IPS-11a (cell line): ENCODE results near the gene HDAC4.

Experiments used
- H3K4me3 ChIP-seq: one replicate; pipeline ENCODE4 v1.5.1; 2013; ENCODE audit warnings: low read depth, low read length, control low read depth

The HDAC4 gene

DNA sequence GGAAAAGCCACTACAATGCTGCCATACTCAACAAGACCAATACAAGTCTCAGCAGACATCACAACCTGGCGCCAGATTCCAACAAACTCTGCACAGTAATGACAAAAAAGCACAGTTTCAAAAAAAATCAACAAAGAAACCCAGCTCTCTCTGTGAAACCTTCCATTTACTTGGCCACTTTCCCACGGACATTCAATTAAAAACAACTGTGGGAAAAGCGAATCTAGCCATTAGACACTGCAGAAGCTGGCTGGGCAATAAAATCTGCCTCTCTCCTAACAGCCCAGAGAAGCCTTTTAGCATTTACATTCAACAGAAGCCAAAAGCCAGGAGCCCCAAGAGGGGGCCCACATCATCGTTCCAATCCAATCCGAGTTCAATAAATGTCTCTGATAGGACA lies 128.9 kb downstream of the HDAC4 start:
- no peak overlapping the region for H3K4me3 ChIP-seq

DNA sequence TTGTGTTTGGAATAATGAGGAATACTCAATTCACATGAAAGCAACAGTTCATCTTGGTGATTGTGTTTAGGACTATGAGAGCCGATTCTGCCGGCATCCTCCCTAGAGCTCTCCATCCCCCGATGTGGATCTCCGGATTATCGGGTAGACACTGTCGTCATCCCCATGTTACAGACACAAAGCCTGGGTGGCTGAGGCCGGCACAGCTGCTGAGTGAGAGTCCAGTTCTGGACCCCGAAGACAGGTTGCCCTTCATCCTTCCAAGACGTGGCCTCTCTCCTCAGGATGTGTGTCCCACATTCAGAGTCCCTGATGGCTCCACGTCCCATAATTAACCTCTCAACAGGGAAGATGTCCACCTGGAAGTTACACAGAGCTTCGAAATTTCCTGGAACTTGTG lies 129.3 kb downstream of the HDAC4 start:
- no peak overlapping the region for H3K4me3 ChIP-seq

DNA sequence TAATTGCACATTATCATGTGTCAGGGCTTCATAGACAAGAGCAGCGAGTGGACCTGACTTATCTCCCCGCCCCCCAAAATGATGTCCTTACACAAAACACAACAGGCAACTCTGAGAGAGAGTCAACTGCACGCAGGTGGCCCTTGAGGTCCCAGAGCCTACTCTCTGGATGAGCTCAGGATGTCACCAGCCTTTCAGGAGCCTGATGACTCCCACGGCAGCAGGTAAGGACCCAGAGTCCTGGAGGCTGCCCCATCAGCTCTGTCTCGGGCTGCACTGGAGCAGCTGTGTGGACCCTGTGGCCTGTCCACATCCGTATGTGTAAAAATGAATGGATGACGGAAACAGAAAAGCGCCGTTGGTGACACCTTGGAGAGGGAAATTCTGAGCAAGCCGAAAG lies 130.9 kb downstream of the HDAC4 start:
- no peak overlapping the region for H3K4me3 ChIP-seq

DNA sequence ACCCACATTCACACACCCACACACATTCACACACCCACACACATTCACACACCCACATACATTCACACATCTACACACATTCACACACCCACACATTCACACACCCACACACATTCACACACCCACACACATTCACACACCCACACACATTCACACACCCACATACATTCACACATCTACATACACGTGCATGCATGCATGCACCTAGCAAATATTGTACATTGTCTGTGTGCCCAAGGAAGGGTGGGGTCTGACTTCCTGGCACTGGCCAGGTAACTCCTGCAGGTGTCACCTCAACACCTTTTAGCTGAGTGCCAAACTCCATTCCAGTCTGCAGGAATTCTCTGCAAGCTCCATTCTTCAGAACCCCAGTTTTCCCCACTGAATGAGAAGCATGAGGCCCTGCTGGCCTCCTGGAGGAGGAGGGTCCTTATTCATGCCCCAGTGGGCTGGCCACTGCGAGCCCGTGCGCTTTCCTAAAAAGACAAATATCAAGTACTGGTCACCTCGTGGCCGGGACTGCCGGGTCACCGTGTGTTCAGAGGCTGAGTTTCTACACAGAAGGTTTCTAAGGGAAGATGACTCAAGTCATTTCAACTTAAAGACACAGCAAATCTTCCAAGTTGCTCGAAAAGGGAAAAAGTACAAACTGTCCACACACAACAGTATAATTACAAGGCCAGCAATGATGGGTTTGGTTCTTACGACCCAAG lies 131.5 kb downstream of the HDAC4 start:
- no peak overlapping the region for H3K4me3 ChIP-seq

DNA sequence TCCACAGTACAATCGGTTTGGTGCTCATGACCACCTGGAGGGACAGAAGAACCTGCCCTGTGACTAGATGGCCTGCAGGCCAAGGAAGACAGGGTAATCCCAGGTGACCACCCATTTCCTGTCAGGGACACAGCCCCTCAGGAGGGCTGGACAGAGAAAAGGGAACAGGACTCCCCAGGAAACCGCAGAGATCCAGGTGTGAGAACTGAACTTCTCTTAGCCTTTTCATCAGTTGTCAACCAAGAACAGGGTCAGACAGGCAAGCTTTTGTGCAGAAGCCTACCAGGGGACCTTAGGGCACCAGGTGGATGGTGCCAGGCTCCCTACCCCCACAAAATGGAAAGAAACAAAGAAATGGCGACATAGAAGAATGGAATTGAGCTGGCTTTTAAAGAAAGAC lies 132.3 kb downstream of the HDAC4 start:
- no peak overlapping the region for H3K4me3 ChIP-seq

DNA sequence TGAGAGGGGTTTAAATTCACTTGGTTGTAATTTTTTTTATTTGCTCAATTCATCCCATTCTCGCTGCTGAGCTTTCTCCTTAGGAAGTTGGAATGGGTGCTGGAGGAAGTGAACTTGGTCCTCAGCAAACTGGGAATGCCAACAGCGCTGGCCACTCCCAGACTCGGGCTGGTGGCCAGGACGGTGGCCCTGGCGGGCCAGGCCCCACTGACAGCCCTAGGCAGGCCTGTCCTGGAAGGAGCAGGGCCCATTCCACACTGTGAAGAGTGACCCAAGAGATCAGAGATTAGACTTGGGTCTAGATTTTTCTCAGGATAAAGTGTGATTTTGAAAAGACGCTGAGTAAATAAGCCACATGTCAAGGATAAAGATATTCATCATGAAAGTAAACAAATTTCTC lies 132.7 kb downstream of the HDAC4 start:
- H3K4me3 ChIP-seq: no peak overlapping the region

DNA sequence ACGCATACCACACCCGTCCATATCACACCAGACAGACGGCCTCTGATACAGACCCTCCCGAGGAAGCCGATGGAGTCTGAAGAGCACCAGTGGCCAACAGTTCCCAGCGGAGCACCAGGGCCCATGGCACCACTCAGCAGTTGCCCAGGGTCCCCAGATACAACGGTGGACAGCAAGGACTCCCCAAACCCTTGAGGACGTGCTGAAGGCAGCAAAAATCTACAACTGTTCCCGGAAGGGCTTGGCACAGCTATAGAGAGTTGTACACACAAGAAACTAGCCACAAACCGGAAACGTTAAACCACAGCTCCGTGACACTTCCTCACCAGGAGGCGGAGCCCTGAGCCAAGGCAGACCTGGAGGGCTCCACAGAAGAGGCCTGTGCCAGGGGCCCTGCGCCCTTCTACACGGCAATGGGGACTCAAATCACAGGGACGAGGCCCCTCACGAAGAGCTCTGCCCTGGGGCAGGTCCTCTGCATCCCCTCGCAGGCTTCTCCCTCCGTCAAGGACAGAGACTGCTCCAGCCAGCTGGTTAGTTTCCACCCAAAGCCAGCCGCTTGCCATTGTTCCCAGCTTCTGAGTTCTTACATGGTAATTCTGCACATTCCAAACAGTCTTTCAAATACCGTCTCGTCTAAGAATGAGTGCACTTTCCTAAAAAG lies 133.4 kb downstream of the HDAC4 start:
- no peak overlapping the region for H3K4me3 ChIP-seq

DNA sequence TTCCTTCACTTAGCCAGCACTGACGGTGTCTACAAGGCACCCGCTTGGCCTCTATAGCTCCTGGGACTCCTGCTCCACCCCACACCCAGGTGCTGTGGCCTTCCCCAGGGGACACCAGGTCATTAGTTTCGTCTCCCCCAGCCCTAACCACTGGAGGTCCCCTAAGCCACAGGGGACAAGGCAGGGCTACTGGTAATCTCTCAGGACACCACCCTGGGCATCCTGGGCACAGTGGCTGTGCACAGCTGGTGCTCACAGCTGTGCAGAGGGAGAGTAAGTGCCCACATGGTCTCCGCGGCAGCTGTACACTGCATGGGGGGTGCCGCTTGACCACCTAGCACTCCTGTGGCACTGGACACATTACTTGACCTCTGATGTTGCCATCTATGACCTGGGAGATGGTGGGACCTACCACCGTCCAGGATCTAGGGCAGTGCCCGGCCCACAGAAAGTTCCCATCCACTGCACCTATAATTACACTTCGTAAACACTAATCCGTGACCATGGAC lies 134.0 kb downstream of the HDAC4 start:
- no peak overlapping the region for H3K4me3 ChIP-seq

DNA sequence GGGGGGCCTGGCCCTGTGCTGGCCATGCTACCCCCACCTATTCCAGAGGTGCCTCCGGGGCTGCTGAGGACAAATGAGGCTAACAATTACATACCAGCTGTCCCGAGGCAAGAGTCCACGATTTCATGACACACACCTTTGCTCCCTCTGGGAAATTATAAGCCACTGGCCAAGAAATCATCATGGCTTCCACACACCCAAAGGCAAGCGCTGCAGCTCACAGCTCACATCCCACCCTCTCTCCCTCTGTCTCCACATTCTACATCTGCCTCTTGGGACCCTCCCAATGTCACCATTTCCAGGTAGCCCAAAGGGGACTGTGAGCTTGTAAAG lies 134.4 kb downstream of the HDAC4 start:
- H3K4me3 ChIP-seq: no peak overlapping the region

DNA sequence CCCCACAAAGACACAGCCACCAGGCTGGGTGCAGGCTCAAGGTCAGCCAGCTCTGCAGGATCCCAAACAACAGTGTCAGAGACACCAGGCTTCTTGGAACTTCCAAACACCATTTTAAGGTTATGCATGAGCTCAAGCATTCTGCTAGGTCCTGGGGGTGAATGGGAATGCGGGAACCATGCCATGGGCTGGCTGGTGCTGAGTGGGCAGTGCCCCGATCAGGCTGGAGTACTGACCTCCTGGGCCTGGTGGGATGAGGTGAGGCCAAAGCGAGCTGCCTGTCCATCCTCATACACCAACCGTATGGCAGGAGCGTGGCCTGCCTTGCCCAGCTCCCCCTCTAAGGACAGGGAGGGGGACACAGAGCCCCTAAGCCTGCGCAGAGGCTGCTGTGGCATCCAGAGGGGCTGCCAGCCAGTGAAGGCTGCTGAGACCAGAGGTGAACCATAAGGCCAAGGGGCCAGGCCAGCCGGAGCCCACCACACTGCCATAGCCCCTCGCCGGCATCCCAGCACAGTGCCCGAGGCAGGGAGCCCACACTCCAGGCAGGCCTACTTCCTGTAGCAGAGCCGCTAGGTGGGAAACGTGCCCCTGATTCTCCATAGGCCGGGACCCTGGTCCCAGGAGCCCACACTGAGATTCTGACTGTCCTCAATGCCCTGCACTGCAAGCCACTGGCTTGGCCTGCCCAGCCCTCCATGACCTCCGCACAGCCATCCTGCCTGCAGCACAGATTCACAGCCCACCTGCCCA lies 135.0 kb downstream of the HDAC4 start:
- no peak overlapping the region for H3K4me3 ChIP-seq

DNA sequence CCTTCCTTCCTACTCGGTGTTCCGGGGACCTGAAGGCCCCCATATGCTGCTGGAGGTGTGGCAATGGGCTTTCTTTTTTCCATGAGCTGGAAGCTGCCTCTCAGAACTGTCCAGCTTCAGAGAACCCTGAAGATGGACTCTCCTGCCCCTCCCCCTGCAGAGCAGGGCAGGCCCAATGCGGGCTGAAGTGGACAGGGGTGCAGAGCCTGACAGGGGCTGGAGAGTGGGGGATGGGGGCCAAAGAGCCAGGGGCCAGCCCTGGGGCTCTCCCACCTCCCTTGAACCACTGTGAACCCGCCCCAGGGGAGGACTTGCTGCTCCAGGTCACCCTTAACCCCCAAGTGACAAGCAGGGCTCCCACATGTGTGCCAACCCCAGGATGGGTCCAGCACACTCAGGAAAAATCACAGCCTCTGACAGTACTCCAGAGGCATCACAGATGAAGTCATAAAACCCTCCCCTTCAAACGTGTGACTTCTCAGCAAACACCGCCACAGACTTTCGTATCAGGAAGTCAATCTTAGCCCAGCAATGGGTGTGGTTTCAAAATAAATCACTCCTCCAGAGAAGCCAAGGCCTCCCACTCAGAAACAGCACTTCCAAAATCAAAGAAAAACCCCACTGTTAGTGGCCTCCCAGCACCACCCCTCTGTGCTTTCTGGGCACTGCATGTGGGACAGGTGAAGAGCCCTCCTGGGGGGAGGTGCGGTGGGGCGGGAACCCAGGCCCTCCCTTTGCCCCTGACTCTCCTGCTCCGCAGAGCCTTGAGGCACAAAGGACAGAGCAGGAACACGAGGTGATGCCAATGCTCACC lies 135.8 kb downstream of the HDAC4 start:
- no peak overlapping the region for H3K4me3 ChIP-seq

DNA sequence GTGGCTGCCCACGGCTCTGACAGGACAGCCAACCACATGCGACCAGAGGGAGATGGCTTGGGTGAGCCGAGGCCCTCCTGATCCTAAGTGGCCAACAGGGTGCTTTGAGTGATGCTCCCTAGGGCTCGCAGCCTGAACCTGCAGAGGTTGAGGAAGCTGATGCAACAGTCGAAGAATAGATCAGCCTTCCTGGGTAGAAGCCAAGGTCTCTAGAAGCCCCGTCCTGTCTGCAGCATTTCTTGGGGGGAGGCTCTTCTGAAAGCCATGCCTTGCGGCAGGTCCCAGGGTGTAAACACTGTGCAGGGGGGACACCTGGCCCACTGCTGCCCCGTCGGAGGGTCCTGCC lies 136.4 kb downstream of the HDAC4 start:
- no peak overlapping the region for H3K4me3 ChIP-seq

DNA sequence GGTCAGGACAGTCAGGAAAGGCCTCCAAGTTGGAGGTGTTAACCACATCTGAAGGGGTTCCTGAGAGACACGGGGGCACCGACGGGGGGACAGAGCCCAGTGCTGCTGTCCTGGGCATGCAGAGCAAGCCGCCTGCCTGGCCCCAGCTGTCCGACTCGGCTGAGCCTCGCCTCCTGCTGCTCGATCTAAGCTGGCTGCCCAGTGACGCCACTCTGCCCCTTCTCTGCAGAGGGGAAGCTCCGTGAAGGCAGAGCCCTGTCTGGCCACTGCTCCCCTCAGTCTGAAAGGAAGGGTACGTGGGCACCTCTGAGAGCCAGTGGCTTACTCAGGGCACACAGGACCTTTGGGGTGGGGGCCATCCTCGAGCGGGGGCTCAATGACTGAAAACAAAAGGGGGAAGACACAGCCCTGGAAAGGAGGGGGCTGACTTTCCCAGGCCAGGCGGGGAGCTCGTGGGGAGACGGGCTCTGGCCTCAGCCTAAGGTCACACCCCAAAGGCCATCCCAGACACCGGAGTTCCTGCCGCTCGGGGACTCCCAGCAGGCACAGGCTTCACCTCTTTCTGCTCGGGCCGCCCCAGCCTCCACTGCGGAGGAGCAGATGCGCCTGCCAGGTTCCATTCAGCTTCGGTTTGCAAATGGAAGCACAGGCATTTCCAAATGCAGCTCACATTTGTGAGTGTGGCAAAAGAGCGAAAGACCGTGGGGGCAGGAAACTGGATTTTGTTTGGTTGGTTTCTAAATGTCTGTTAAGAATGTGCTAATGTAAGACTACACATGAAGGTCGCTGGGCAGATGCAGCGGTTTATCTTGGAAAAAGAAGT lies 136.9 kb downstream of the HDAC4 start:
- no peak overlapping the region for H3K4me3 ChIP-seq

DNA sequence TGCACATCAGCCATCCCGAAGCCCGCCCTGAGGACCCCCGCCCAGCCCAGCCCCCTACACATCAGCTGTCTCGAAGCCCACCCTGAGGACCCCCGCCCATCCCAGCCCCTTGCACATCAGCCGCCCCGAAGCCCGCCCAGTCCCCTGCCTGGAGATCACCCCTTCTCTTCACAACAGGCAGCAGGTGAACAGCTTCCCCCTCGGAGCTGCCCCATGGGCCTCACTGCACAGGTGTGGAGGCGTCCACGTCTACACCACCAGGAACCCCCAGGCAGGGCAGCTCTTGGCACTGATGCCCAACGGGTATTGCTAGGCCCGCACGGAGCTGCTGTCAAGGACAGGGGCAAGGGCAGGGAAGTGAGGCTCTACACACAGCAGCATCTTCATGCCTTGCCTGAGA lies 137.6 kb downstream of the HDAC4 start:
- H3K4me3 ChIP-seq: no peak overlapping the region

DNA sequence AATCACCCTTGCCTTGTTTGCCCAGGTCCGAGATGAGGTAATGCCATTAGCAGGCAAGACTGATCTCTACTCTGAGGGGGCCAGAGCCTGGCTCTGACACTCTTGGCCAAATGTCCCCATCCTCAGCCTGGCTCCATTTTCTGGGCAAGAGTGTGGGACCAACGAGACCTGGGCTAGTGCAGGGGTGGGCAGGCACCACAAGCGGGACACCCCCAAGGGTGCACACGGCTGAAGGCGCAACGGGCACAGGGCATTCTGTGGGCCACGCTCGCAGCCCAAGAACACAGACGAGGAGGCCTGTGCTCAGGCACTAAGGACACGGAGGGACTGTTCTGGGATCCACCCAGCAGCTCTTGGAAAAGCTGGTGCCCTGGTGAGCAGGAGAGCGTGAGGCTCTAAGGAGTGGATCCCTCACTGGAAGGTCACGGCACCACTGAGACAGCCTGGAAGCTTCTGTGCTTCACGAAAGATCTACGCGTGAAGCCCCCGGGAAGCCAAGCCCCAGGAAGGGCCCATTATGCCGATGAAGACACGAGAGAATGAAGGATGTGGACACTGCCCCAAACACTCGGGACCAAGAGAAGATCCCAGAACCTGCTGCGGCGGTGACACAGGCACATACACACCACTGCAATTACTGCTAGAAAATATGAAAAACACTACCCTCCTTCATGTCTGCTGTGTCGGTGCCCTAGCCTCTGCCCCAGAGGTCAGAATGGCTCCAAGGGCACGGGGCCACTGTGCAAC lies 138.2 kb downstream of the HDAC4 start:
- no peak overlapping the region for H3K4me3 ChIP-seq

DNA sequence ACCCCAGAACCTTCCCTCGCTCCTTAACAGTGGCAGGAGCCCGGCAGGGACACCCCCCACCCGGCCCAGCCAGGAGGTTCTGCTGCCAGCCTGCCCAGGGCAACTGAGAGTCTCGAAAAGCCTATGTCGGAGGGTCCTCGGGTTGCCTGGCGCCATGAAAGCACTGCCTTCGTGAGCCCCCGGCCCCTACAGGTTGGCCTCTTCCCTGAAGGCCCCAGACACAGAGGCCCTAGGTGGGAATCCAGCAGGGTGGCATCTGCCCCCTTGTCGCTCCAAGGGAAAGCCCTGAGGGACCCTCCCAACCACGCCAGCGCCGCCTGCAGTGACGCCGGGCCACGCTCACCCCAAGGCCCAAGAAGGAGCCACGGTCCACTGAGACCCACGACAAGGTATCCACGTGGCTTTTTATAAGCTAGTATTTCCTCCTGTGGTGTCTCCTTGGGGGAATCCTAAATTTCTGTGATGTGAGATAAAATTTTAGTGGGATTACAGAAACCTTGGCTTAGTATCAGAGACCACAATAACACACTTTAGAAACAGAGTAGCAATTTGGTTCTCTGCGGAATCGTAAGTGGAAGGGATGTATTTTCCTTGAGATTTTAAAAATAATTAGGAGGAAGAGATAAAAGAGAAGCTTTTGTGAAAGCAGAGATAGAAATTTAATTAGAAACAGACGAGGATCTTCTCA lies 138.9 kb downstream of the HDAC4 start:
- H3K4me3 ChIP-seq: no peak overlapping the region

DNA sequence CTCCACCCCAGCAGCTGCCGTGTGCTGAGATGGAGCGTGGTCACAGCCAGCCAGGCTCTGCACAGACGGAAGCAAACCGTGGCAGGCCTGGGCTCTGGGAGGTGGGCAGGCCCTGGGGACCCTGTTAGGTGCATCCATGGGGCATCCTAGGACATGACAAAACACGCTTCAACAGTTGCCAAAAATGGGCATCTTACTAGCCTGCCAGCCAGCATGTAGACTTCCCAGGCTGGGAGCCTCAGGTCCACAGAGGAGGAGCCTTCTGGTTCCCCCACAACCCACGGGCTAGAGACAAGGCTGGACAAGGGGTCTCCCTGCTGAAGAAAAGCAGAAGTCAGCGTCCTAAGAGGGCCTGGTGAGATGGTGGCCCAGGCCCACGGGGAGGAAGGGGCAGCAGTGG lies 139.5 kb downstream of the HDAC4 start:
- no peak overlapping the region for H3K4me3 ChIP-seq

DNA sequence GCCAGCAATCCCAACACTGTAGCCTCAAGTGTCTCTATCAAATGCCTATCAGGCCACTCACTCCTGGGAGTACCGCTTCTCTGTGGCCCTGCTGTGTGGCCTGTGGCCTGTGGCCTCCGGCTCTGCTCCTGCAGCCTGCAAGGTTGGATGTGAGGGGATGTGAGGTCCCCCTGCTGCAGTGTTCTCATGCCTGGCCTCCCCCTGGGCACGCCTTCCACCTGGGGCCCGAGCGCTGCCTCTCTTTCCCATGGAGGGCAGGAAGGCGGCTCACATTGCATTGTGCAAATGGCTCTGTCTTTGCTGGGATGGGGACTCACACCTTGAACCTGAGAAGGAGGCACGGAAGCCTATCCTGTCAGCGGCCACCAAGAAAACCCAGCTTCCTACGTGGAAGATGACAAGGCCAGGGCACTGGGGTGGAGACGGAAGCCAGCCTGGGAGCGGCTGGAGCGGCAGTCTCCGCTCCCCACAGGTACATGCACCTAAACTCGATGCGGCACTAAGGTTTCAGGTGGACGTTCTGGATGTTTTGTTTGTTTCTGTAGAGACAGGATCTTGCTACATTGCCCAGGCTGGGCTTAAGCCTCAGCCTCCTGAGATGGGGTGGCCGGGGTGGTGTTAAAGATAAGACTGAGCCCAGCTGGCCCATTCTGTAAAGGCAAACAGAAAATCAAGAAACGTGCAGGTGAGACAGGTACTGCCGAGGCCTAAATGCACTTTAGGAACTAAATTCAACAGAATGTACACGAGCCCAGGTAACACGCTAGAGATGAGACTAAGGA lies 140.1 kb downstream of the HDAC4 start:
- no peak overlapping the region for H3K4me3 ChIP-seq
